ENCODE results near the gene CFAP299.
"Not testable (repeated sequence)": the region's sequence is repeated elsewhere in the genome, so short reads cannot be mapped to it uniquely, and the experiment has no call there.

DNA sequence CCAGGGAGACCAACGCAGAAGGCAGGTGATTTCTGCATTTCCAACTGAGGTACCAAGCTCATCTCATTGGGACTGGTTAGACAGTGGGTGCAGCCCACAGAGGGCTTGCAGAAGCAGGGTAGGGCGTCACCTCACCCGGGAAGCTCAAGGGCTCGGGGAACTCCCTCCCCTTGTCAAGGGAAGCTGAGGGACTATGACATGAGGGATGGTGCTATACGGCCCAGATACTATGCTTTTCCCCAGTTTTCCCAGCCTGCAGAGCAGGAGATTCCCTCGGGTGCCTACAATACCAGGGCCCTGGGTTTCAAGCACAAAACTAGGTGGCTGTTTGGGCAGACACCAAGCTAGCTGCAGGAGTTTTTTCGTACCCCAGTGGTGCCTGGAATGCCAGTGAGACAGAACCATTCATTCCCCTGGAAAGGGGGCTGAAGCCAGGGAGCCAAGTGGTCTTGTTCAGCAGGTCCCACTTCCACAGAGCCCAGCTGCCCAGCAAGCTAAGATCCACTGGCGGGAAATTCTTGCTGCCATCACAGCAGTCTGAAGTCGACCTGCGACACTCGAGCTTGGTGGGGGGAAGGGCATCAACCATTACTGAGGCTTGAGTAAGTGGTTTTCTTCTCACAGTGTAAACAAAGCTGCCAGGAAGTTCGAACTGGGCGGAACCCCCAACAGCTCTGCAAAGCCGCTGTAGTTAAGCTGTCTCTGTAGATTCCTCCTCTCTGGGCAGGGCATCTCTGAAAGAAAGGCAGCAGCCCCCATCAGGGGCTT lies 103.9 kb downstream of the CFAP299 start:
- not testable (repeated sequence) for TF ChIP-seq POLR2A, POLR2AphosphoS5 (IDR thresholded peaks at IDR 0.05; ENCODE audit: low read depth, low read length)

Data from GM12891 (cell line).